HG02884 (cell line): ENCODE results near the gene ERC1.

Experiments used
- ATAC-seq: cut with Tn5 transposase; IDR thresholded peaks from one replicate; pipeline ENCODE4 v1.9.1; 2021; ENCODE audit warnings: mild to moderate bottlenecking, moderate library complexity; ENCODE audit not compliant: unreplicated experiment

Gene ERC1

DNA sequence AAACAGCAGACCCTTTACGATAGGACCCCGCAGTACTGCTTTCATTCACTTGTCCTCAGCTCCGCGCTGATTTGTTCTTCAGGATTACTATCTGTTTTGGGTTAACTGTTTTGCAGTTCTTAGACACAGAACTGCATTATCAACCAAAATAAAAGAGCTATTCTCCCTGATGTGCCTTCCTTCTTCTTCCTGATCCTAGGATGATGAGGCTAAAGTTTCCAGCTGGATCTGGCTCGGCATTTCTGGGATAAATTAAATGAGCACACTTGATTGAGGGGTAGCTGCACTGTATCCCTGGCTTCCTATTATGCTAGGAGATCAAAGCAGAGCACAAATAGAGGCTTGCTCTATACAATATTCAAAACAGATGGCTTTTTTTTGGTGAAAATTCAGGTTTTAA lies 437.6 kb downstream of the ERC1 start:
- no peak for ATAC-seq

GRCh38 chr12:1429980-1430379 lies 439.0 kb downstream of the ERC1 start:
- ATAC-seq = no peak

DNA sequence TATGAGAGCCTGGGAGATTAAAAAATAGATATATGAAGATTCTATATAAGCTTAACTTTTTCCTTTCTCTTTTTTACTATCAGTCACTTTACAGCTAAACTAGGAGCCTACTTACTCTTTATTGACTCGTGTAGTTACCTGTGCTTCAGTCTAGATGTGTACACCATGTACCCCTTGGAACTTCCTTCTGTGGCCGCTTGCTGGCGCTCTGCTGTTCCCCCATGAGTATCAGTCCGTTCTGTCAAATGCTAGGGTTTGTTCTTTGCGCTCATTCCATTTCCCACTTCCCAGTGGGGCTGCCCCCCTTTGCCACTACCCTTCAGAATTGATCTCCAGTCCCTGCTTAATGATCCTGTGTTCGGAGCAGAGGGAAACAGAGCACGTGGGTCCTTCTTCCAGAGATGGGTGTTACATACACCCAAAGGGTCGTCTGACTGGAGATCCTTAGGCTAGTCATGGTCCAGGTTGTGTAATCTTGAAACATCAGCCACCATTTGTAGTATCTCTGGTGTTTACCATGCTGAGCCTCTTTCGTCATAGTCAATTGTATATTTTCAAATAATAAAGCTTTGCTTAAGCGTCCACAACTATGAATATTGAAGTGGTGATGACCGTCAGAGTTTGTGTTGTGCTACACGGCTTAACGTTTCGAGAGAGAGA lies 443.4 kb downstream of the ERC1 start:
- no peak for ATAC-seq

GRCh38 chr12:1435044-1435443 lies 444.0 kb downstream of the ERC1 start:
- ATAC-seq = no peak

- no peak for ATAC-seq
Observed at GRCh38 chr12:1435456-1435855, 444.4 kb downstream of the ERC1 start.

GRCh38 chr12:1436015-1436414 lies 445.0 kb downstream of the ERC1 start:
- ATAC-seq = no peak

DNA sequence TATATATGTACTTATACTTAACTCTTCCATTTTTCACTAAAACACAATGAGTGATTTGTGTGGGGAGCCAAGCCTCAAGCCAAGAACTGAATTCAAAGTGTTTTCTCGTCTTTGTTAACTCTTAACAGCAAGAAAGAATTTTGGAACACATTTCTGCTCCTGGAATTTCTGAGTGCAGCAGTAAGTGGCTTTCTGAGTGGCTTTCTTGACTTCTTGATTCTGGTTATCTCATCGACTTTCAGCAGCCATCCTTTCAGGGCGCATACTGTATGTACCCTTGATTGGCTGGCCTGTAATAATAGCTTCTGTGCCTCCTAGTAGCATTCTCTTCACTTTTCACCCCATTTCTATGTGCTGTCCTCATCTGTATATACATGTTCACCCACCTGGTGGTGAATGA lies 446.0 kb downstream of the ERC1 start:
- ATAC-seq = no peak

- no peak for ATAC-seq
Observed at GRCh38 chr12:1439201-1439600, 448.2 kb downstream of the ERC1 start.

GRCh38 chr12:1439687-1440086 lies 448.7 kb downstream of the ERC1 start:
- no peak for ATAC-seq

GRCh38 chr12:1443421-1444141 lies 452.6 kb downstream of the ERC1 start:
- ATAC-seq = no peak

- no peak for ATAC-seq
Observed at GRCh38 chr12:1444142-1444516, 453.1 kb downstream of the ERC1 start.

DNA sequence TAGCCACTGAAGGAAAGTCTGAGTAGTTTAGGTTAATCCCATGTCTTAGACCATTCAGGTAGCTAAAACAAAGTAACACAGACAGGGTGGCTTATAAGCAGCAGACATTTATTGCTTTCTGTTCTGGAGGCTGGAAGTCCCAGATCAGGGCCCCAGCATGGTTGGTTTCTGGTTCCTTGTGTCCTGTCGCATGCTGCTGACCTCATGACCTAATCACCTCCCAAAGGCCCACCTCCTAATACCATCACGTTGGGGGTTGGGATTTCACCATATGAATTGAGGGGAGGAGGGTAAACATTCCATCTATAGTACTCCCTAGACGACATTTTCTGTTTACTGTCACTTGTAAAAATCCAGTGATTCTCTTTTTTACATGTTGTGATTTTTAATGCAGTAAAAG lies 454.8 kb downstream of the ERC1 start:
- no peak for ATAC-seq

- ATAC-seq = no peak
Observed at GRCh38 chr12:1448336-1448735, 457.3 kb downstream of the ERC1 start.

GRCh38 chr12:1453810-1454209 lies 462.8 kb downstream of the ERC1 start:
- ATAC-seq = no peak

DNA sequence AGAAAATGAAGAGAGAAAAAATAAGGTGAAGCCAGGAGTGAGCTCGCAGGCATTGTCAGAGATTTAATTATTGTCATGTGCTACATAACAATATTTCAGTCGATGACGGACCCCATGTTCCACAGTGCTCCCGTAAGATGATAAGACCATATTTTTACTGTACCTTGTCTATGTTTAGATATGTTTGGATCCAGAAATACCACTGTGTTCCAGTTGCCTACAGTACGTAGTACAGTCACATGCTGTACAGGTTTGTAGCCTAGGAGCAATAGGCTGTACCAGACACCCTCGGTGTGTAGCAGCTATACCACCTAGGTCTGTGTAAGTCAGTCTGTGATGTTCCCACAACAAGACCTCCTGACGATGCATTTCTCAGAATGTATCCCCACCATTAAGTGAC lies 465.9 kb downstream of the ERC1 start:
- ATAC-seq = no peak

DNA sequence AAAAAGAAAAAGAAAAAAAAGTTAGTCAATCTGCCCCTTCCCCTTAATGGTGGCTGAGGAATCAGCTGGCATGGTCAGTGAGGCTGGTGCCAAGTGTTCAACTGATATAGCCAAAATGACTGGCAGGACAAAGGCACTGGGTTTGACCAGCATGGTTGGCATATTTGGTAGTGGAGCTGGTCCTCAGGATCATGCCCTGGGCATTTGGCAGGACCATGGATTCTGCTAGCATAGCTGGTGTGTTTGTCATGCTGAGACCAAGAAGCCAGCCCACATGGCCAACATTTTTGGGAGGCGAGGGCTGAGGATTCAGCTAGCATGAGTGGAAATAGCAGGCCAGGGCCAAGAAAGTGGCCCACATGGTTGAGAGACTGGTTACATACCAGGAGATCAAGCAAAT lies 466.9 kb downstream of the ERC1 start:
- no peak for ATAC-seq

DNA sequence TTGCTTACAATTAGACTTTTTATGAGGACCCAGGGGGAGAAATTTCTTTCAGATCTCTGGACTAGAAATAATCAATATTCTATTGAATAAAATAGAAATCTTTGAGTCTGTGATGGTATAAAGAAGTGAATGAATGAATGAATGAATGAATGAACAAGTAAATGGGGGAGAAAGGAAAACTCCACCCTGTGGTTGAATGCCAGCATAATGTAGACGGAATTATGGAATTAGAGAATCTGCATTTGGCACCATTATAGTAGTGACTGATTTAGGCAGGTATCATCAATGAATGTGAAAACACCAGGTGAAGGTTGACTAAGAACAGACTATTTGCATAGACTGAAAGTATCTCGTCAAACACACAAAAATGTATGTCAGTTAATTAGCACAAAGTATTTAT lies 468.3 kb downstream of the ERC1 start:
- no peak for ATAC-seq

- no peak for ATAC-seq
Observed at GRCh38 chr12:1463073-1463905, 472.3 kb downstream of the ERC1 start.

- no peak for ATAC-seq
Observed at GRCh38 chr12:1464925-1465324, 473.9 kb downstream of the ERC1 start.

DNA sequence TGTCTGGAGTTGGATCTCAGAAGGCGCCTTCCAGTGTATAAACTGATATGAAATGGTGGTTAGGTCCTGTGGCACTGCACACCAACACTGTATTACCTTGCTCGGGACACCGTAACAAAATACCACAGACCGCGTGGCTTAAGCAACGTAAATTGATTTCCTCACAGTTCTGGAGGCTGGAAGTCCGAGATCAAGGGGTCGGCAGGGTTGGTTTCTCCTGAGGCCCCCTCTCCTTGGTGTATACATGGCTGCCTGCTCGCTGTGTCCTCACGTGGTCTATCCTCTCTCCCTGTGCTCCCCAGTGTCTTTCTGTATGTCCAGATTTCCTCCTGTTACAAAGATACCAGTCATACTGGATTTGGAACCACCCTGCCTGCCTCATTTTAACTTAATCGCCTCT lies 475.0 kb downstream of the ERC1 start:
- no peak for ATAC-seq

GRCh38 chr12:1466481-1467154 lies 475.6 kb downstream of the ERC1 start:
- ATAC-seq = no peak
